Non-pigmented ciliary epithelial cell (primary cell): Measurements from ENCODE around the gene EMC10.
A peak's percentile ranks its signal among the peaks of the same experiment; 100 is the strongest.
"Not testable (repeated sequence)": the region's sequence is repeated elsewhere in the genome, so short reads cannot be mapped to it uniquely, and the experiment has no call there.

Source experiments
- DNase-seq: peaks from one replicate; pipeline ENCODE4 v3.0.0-alpha.2; 2010; ENCODE audit warnings: low read depth

The EMC10 gene

GRCh38 chr19:50514346-50515167 is 38.2 kb downstream of the EMC10 start:
- DNase-seq = no peak

GRCh38 chr19:50515168-50515561 is 38.9 kb downstream of the EMC10 start:
- no peak for DNase-seq

- DNase-seq = no peak
These were observed 40.1 kb downstream of the EMC10 start for GRCh38 chr19:50516456-50516855.

GRCh38 chr19:50516964-50517703 is 40.8 kb downstream of the EMC10 start:
- no peak for DNase-seq

GRCh38 chr19:50517704-50518075 is 41.4 kb downstream of the EMC10 start:
- DNase-seq = no peak

- DNase-seq = no peak
These were observed 42.0 kb downstream of the EMC10 start for GRCh38 chr19:50518091-50519005.

GRCh38 chr19:50519006-50519575 is 42.8 kb downstream of the EMC10 start:
- no peak for DNase-seq

GRCh38 chr19:50520822-50521465 is 44.6 kb downstream of the EMC10 start:
- no peak for DNase-seq

- DNase-seq = no peak
These were observed 46.6 kb downstream of the EMC10 start for GRCh38 chr19:50522881-50523280.

GRCh38 chr19:50528052-50528451 is 51.7 kb downstream of the EMC10 start:
- DNase-seq = not testable (repeated sequence)

GRCh38 chr19:50531171-50531612 is 54.9 kb downstream of the EMC10 start:
- no peak for DNase-seq

GRCh38 chr19:50532952-50533351 is 56.6 kb downstream of the EMC10 start:
- no peak for DNase-seq

GRCh38 chr19:50534478-50534877 is 58.2 kb downstream of the EMC10 start:
- DNase-seq = no peak

- no peak for DNase-seq
These were observed 59.4 kb downstream of the EMC10 start for GRCh38 chr19:50535672-50536187.

- no peak for DNase-seq
These were observed 60.5 kb downstream of the EMC10 start for GRCh38 chr19:50536662-50537305.

- no peak for DNase-seq
These were observed 61.0 kb downstream of the EMC10 start for GRCh38 chr19:50537306-50537685.

- peak; percentile 24 for DNase-seq
These were observed 61.5 kb downstream of the EMC10 start for GRCh38 chr19:50537769-50538230.
